HG03558 (cell line): Measurements from ENCODE around the gene LTC4S.
"Not testable (repeated sequence)": the region's sequence is repeated elsewhere in the genome, so short reads cannot be mapped to it uniquely, and the experiment has no call there.

Experiments used
- ATAC-seq: cut with Tn5 transposase; IDR thresholded peaks from one replicate; pipeline ENCODE4 v1.9.1; 2021; ENCODE audit warnings: moderate number of reproducible peaks; ENCODE audit not compliant: unreplicated experiment; ENCODE audit errors: extremely low read depth

Gene LTC4S, protein sequence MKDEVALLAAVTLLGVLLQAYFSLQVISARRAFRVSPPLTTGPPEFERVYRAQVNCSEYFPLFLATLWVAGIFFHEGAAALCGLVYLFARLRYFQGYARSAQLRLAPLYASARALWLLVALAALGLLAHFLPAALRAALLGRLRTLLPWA

DNA sequence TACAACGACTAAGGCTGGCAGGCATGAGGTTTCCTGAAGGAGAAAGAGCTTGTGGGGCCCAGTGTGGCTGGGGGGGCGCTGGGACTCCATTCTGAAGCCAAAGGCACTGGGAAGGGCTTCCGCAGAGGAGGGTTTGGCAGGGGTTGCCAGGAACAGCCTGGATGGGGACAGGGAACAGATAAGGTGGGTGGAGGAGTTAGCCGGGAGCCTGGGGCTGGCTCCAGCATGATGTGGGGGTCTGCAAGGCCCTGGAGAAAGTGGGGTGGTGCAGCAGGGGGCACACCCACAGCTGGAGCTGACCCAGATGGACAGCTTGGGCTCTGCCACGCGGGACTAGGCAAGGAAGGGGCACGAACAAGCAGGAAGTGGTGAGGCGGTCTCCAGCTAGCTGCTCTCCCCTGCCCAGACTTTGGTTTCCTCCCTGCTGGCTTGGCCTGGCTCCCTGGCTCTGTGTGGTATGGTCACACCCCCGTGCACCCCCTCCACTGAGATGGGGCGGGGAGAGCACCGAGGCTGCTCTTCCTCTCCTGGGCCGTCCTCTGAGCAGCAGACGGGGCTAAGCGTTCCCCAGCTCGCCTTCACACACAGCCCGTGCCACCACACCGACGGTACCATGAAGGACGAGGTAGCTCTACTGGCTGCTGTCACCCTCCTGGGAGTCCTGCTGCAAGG lies at the start of gene LTC4S:
Gene LTC4S, plus strand, starts transcription at position 519 of the 672 bp plus-strand sequence. Its CDS starts 95 bp downstream, at position 614.
- no peak for ATAC-seq

DNA sequence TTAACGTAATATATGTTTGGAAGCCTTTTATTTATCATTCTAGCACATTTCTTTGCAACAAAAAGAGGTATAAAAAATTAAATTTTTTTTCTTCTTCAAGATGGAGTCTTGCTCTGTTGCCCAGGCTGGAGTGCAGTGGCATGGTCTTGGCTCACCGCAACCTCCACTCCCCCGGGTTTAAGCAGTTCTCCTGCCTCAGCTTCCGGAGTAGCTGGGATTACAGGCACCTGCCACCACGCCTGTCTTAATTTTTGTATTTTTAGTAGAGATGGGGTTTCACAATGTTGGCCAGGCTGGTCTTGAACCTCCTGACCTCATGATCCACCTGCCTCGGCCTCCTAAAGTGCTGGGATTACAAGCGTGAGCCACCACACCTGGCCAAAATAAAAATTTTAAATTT lies 49.7 kb upstream of the LTC4S start:
- not testable (repeated sequence) for ATAC-seq

DNA sequence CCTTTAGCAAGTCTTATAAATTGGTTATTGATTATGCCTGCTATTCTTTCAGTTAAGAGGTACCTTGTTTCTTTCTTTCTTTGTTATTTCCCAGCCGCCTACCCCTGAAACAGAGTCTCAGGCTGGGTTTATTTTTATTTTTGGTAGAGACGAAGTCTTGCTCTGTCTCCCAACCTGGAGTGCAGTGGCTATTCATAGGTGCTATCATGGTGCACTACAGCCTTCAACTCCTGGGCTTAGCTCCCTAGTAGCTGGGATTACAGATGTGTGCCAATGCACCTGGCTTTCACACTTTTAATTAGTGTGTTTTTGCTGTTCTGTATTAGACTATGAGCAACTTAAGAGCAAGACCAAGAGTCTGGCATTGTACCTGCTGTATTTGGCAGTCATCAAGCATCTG lies 46.9 kb upstream of the LTC4S start:
- no peak for ATAC-seq

DNA sequence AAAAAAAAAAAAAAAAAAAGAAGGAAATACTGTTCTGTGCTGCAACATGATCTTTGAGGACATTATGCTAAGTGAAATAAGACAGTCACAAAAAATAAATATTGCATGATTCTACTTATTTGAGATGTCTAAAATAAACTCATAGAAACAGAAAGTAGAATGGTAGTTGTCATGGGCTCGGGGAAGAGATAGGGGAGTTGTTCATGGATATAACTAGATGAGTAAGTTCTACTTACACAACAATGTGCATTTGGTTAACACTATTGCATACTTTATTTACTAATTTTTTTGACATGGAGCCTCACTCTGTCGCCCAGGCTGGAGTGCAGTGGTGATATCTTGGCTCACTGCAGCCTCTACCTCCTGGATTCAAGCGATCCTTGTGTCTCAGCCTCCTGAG lies 46.0 kb upstream of the LTC4S start:
- no peak for ATAC-seq

DNA sequence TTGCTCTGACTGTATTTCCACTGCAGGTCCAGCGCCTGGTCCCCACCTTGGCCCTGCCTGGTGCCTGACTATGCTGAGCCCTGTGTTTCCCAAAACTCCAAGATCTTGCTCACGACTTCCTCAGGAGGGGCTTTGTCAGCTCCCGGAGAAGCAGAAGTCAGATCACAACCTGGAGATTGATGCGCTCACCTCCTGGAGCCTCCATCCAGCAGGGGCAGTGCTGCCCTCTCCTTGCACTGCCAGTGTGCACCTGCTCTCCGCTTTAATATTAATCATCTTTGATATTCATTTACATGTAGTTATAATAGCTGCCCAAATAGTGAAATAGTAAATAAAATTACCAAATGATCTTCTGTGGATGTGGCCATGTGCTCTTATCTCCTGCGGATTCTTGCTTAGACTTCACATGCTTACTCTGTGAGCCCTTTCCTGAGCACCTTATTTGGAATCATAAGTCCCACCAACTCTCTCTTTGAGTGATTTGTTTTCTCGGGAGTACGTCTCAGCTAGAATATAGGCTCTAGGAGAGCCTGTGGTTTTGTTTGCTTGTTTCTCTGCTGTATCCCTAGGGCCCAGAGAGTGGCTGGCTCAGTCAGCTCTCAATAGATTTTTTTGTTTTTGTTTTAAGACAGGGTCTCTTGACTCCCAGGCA lies 43.8 kb upstream of the LTC4S start:
- no peak for ATAC-seq

DNA sequence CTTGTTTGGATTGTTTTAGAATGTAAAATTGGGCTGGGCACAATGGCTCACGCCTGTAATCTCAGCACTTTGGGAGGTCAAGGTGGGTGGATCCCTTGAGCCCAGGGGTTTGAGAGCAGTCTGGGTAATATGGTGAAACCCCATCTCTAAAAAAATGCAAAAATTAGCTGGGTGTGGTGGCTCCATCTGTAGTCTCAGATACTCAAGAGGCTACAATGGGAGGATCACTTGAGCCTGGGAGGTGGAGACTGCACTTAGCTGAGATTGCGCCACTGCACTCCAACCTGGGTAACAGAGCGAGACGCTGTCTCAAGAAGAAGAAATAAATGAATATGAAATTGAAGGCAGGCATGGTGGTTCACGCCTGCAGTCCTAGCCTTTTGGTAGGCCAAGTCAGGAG lies 39.8 kb upstream of the LTC4S start:
- ATAC-seq, result no peak

DNA sequence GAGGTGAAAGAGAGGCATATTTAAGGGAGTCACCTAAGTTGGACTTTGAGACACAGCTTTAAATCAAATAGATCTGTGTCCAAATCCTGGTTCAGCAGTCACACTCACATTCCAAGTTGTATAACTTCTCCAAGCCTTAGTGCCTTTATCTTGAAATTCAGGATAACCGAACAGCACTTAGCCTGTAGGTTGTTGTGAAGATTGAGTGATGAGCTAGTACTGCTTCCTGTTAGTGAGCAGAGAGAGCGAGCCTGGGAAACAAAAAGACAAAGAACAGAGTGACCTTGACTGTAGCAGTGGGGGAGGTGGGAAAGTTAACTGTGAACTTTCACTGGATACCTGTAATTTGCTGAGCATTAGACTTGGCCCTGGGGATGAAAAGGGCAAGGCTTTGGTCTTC lies 38.8 kb upstream of the LTC4S start:
- ATAC-seq, result no peak

DNA sequence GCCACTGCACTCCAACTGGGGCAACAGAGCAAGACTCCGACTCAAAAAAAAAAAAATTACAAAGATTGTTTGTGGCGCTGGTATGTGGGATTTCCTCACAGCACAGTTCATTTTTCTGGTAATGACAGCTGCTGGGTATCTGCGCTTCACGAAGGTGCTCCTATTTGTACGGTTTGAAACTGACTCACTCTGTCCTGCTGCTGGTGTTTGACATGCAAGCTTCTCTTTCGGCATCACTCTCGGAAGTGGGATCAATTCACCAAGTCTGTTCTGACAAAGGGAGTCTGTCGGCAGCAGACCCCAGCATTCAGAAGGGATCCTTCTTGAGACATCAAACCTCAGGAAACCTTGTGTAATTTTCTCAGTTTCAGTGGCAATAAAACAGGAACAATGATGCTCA lies 34.8 kb upstream of the LTC4S start:
- no peak for ATAC-seq

DNA sequence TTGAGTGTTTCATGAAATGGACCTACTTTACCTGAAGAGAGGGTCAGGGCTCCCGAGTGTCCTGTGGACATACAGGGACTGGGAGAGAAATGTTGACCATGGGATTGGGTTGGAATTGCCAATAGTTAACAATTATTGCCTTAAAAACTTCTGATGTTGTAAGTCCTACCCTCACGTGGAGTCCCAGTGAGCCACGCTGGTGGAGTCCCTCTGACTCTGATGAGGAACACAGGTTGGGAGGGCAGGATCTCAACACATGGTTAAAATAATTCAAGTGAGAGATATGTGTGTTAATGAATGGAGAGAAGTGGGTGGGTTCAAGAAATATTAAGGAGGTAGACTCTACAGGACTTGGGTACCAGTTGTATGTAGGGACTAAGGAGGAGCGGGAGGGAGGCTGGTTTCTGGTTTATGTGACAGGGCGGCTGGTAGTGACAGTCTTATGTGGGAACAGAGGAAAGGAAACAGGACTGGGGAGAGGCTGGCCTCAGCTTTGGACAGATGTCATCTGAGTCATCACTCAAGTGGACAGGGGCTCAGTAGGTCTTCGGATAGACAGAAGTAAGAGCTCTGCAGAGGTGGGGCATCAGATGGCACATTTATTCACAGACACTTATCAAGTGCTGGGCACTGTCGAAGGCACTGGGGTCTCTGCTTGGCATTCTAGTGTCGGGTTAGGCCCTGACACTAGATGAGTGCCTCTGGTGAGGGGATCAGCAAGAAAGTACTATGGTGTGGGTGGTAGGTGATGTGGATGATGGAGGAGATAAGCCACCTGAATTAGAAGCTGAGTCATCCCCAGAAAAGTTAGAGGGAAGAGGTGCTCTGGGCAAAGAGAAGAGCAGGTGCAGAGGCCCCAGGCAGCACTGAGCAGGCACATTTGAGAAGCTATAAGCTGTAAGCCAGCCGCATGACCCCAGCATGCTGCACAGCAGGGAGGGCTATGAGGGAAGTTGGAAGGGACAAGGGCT lies 33.9 kb upstream of the LTC4S start:
- no peak for ATAC-seq

DNA sequence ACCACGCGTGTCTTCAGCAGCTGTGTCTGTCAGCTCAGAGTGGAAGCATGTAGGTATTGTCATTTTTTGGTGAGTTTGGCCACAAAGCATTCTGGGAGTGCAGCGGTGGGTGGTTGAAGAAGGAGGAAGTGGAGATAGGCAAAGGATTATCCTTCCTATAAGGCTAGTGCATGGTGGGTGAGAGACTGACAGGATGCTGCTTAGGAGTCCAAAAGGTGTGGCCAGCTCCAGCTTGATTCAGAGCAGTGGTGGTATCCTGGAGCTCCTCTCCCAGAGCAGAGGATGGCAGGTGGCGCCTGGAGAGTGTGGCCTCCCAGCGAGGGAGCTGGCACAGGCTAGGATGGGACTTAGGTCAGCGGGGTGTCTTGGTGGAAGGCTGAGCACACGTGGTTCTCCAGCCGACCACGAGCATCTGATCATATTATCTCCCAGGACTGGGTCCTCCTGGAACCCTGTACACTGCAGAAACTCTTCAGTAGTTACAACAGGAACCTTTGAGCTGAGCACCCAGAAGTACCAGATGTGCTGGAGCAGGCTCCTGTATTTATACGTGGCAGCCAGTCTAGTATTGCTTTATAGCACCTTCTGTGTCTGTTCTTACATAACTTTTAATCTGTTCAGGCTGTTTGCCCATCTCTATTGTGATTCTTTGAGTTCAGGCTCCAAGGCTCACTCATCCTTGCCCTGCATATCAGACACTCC lies 31.6 kb upstream of the LTC4S start:
- no peak for ATAC-seq

DNA sequence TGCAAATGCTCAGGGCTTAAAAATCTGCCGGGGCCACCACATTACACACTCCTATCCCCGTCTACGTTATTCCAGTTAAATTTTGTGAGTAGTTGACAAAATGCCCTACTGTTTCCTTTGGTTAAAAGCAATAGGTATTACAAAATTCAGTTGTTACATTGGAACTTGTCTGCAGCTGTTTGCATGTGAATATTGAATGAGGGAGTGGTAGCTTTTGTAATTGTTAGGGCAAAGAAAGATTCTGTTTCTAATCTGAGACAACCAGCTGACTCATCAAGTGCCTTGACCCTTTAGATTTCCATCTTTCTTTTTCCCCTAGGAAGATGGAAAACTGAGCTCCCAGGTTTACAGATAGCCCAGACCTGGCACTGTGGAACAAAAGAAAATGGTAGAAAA lies 31.0 kb upstream of the LTC4S start:
- no peak for ATAC-seq

DNA sequence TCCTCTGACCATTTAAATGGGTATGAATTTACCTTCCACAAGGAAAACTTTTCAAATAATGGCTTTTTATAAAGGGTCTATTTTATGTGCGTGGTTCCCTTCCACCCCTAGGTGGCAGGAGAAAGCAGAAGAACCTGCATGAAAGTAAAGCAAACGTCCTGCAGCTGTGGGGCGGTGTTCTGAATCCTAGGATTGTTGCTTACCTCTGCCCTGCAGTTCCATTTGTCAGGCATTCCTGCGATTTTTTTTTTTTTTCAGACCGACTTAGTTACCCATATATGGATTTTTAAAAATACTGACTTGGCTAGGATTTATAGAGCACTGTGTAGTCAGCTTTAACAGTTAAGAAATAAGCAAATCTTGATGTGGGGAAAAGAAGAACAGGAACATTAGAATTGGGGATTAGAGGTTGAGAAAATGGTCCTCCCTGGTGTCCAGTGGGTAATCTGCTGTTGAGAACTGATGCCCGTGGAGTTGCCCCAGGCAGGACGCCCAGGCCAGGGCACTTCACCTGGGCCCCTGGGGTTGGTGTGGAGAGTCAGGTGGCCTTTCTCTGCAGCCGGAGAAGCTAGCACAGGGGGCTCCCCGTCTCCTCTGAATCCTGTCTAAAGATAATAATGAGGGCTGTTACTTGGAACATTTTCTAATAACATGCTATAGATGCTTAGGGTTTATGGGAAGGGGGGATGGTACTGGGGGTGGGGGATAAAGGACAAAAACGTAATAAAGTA lies 30.4 kb upstream of the LTC4S start:
- no peak for ATAC-seq

DNA sequence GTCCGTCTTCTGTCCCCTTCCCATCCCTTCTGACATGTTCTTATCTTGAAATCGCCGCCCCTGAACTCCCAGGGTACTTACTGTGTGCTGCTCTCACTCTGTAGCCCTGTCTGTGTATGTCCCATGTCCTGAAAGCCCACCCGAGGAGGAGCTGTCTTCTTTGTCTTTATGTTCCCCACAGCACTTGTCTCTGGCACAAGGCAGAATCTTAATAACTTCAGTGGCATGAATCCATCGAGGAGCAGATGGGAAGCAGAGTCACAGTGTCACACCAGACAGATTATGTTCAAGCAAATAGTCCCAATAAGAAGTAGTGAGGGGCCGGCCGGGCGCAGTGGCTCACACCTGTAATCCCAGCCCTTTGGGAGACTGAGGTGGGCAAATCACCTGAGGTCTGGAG lies 29.7 kb upstream of the LTC4S start:
- no peak for ATAC-seq

DNA sequence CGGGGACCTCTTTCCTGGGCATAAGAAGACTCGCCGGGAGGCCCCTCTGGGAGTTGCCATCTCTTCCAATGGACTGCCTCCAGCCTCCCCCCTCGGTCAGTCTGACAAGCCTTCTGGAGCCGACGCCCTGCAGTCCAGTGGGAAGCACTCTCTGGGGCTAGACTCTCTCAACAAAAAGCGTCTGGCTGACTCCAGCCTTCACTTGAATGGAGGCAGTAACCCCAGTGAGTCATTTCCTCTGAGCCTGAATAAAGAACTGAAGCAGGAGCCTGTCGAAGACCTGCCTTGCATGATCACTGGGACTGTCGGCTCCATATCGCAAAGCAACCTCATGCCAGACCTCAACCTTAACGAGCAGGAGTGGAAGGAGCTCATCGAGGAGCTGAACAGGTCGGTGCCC lies 28.4 kb upstream of the LTC4S start:
- ATAC-seq, result no peak

DNA sequence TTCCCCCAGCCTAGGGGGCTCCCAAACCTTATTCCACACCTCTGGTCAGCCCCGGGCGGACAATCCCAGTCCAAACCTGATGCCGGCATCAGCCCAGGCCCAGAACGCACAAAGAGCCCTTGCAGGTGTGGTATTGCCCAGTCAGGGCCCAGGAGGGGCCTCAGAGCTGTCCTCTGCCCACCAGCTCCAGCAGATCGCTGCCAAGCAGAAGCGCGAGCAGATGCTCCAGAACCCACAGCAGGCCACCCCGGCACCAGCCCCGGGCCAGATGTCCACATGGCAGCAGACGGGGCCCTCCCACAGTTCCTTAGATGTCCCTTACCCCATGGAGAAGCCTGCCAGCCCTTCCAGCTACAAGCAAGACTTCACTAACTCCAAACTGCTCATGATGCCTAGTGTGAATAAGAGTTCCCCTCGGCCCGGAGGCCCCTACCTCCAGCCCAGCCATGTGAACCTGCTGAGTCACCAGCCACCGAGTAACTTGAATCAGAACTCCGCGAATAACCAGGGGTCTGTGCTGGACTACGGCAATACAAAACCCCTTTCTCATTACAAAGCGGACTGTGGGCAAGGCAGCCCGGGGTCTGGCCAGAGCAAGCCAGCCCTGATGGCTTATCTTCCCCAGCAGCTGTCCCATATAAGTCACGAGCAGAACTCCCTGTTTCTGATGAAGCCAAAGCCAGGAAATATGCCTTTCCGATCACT lies 27.6 kb upstream of the LTC4S start:
- no peak for ATAC-seq

DNA sequence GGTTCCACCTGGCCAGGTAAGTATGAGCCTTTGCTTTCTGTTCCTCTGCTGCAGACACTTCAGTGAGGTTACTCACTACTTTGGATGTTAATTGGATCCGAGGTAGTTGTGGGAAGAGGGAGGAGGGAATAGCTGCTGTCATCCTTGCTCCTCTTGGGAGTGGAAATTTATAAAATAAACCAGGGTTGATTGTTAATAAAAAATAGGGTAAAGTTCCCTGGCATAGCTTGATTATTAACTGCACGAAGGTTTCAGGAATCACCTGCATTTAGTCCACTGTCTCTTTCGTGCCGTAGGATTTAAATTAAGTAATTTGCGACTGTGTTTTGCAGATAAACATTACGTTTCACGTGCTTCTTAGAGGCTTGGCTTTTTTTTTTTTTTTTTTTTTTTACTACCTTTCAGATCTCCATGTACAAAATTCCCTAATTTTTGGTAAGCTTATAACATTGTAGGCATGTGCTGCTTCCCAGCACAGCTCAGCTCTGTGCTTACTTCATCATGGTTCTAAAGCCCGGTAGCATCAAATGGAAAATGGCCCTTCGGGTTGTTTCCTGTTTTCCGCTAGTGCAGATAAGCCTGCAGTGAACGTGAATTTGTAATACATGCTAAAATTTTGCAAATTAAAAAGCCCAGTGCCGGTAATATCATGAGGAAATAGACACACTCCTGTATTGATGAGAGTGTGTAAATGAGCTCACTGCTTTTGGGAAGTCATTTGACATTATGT lies 26.9 kb upstream of the LTC4S start:
- no peak for ATAC-seq

DNA sequence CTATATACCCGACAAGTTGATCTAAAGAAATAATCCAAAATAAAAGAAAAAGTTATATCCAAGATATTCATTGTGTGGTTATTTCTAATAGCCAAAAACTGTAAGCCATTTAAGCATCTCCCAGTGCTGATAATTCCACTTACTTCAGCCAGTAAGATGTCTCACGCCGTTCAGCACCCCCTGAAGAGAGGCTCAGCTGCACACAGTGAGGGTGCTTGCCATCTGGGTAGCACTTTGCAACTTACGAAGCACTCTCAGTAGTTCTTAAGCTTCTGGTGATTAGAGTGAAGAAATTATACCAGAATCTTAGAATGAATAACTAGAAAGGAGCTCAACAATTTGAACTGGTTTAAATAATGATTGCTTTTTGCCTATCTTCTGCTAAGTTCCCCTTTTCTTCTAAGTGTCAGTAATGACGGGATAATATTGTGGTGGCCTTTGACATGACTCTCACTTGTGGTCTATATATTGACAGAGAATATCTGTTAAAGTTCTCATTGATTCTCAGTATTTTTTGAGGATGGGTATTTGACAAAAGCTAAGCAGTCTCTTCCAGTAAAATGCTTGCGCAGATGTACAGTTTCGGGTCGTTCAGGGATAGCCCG lies 26.2 kb upstream of the LTC4S start:
- ATAC-seq, result no peak
